ENCODE measurements around the gene TGFA.

TGFA gene

DNA sequence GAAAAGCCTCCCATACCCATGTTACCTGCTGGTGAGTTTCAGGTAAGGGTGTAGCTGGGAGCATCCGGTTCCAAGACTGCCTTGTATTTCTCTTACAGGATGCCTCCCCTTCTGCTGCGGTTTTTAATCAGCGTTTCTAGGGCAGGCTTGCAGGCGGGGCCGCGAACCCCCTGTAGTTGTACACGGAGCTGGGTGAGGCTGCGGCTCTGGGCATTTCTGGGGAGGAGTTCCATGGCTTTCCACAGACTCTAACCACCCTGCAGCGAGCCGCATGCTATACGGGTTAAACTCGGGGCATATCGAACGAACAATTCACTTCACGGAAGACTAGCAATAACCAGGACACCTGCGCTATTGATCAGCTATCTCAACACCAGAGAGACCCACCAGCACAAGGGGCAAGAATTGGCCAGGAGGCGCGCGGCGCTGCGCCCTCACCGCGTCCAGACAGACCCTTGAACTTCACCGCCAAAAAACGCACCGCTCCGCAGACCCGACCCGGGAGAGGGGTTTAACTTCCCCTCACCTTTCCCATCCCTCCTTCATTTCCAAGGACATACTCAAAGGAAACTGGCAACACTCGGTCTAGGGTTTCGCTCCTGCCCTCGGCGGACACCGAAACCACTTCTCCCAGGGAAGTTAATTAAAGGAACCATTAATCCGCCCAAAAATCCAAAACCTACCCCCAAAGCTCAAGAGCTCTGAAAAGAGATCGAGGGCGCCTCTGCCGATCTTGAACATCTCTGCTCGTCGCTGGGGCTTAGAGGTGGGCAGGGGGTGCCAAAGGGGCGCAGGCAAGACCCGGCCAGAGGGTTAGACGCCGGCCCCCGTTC is 909 bp downstream of the TGFA start:
- DNase-seq: no peak

DNA sequence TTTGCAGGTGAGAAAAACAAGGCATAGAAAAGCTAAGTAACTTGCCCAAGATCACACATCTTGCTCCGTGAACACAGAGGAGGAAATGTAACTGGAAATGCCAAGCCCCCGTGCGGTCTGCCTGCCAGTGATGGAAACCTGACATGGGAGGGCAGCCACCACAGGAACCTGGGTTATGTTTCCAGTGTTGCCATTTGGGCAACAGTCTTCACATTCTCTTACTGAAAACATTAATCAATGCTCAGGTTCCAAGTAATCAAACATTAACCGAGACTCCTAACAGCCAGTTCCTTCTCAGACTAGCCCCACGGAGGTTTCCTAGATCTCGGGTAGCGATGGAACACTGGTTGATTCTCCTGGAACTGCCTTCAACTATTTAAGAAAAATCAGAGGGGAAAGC is 2.5 kb downstream of the TGFA start:
- no peak for DNase-seq

DNA sequence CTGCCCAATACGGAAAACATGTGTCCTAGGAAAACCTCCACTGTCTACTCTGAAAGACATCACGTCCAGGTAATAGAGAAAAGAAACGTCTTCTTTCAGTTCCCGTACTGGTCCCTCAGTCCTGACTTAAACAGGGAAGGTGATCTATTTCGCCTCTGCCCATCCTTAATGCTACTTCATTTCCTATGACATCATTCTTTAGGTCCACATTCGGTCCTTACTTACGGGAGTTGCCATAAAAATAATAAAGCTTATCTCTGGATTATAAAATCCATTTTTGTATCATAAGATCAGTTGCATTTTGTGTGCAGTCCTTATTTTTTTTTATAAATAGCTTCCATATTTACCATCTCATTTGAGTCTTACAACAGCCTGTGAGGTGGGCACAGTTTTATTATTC is 3.7 kb downstream of the TGFA start:
- no peak for DNase-seq

DNA sequence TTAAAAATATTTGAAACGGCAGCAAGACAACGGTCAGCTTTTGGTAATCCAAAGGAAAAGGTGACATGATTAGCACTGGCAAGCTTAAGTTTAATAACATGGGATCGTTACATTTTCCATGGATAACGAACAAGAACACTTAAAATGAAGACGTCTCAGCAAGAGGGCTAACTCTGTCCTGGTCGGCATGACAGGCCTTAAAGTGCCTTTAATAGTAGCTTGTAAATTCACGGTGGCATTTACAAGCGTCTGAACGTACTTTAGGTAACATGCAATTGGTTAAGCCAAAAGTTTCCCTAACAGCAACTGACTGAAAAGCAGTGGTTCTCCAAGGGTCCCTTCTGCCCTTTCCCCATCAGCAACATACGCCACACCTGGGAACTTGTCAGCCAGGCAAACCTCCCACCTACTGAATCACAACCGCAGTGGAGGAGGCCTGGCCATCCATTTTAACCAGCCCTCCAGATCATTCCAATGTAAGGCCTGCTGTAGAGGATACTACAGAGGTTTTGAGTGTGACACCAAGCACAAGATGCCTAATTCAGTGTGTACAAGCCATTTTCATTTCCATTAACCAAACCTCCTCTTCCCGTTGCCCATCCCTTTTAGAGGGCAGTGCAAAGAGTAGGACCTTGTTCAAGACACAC is 4.4 kb downstream of the TGFA start:
- no peak for DNase-seq

DNA sequence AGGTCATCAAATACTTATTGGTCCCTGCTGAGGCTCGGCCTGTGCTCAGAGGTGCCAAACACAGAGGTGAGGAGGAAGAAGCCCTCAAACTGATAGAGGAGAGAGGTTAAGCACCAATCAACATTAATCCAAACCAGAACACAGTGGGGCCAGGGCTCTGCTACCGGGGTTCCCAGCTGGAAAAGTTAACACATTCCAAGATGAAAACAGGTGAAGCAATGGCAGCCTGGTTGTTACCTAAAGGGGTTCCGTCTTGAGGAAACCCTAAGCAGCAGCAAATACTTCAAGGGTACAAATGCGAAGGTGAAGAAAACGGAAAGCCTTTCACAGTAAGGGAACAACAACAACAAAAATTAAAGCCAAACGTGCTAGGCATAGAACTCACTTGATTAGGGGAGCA is 5.4 kb downstream of the TGFA start:
- DNase-seq: no peak

DNA sequence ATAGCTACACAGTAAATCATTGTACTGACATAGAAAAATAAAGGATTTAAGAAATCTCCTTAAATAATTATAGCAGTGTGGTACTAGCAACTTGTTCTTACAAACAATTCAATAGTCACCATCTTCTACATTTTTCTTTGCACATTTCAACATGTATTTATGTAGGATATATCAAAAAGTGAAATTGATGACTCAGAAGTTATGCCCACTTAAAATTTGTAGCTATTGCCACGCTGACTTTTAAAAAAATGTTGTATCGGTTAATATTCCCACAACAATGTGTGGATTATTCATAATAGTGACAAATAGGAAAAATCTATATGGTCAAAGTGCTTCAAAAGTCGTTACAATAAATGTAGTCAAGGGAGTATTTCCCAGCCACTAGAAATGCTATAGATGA is 6.7 kb downstream of the TGFA start:
- no peak for DNase-seq

DNA sequence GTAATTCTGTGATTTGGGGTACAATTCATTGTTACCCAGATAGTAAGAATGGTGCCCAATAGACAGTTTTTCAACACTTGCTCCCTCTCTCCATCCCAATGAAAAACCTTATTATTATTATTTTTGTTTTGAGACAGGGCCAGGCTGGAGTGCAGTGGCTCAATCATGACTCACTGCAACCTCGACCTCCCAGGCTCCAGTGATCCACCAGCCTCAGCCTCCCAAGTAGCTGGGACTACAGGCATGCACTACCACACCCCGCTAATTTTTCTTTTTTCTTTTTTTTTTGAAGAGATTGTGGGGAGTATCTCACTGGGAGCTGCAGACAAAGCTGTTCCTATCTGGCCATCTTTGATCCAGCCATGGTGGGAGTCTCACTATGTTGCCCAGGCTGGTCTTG is 7.2 kb downstream of the TGFA start:
- DNase-seq: no peak

DNA sequence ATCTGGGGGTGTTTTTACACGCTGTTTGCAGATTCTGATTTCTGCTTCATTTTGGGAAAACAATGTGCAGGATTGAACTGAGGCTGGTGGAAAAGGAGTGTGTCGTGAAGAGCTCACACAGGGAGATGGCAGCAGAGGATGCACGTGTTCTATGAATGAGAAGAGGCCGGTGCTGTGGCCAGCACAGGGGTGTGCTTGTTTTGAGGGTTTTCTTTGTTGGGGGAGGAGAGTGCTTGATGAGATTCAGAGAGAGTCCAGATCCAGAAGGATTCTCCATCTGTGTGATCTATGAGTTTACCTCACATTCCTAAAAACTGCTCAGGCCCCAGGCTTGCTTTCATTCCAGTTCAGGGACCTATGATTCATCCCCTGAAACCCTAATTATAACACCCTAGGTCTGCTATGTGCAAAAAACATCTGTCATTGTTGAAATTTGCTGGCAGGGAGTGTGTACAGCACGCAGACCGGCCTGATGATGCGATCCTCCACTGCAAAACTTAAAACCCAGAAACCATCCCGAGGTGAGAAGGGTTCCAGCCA is 12.1 kb downstream of the TGFA start:
- no peak for DNase-seq

DNA sequence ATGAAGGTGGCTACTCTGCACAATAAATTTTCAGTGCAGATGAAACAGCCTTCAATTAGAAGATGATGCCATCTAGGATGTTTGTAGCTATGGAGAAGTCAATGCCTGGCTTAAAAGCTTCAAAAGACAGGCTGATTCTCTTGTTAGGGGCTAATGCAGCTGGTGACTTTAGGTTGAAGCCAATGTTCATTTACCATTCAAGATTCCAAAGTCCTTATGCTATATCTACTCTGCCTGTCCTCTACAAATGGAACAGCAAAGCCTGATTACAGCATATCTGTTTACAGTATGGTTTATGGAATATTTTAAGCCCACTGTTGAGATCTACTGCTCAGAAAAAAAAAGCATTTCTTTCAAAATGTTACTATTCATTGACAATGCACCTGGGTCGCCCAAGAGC is 15.8 kb downstream of the TGFA start:
- no peak for DNase-seq

DNA sequence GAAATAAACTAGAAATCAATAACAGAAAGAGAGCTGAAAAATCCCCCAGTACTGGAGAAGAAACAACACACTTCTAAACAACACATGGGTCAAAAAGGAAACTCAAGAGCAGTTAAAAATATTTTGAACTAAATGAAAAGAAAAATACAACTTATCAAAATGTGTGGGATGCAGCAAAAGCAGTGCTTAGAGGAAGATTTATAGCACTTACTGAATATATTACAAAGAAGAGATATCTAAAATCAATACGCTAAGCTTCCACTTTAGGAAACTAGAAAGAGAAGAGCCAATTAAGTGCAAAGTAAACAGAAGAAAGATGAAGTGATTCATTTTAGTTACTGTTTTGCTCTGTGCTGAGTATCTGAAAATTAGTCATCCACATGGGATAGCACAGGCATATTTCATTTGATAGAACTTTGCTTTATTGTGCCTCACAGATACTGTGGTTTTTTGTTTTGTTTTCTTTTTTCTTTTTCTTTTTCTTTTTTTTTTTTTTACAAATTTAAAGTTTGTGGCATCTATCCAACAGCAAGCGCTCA is 17.0 kb downstream of the TGFA start:
- DNase-seq: no peak

DNA sequence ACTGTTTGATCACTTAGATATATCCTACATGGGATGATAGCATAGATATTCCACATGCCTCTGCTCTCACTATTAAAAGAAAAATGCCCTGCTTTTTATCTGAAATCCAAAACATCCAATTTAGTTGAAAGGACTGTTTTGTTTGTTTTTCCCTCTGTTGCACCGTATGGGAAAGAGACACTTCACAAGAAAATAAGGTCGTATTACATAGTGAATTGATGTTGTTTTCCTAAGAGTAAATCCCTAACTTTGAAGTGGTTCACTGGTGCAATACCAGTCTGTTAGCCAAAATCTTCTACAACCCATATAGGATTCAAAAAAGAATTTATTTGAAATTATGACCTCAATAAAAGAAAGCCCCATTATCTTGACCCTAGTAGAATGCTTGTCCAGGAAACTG is 18.1 kb downstream of the TGFA start:
- DNase-seq: no peak

DNA sequence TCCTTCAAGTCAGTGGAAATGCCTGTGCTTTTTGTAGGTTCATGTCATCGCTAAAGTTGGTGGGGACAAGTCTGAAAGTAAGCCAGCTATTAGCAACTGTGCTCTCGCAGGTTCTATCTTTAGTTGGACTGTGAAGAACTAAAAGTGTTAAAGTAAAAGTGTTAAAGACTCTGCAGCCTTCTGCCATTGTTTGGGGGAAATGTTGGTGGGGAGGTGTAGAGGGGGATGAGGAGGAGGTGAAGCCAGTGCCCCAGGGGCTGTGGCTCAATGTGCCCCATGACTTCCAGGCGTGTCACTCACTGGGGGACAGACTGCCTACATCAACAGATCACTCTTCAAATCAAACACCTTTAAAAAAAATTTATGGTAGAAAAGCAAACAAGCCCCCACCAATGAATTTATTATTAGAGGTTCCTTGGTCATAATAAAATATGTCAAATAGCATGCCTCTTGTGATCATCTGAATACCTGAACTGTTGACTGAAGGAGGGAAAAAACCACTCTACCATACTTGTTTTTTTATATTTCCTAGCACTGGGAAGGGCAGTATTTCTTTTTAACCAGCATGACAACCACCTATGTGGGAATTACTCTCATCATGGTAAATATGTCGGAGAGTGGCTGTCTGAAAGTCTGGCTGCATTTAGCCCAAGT is 19.3 kb downstream of the TGFA start:
- DNase-seq: no peak

DNA sequence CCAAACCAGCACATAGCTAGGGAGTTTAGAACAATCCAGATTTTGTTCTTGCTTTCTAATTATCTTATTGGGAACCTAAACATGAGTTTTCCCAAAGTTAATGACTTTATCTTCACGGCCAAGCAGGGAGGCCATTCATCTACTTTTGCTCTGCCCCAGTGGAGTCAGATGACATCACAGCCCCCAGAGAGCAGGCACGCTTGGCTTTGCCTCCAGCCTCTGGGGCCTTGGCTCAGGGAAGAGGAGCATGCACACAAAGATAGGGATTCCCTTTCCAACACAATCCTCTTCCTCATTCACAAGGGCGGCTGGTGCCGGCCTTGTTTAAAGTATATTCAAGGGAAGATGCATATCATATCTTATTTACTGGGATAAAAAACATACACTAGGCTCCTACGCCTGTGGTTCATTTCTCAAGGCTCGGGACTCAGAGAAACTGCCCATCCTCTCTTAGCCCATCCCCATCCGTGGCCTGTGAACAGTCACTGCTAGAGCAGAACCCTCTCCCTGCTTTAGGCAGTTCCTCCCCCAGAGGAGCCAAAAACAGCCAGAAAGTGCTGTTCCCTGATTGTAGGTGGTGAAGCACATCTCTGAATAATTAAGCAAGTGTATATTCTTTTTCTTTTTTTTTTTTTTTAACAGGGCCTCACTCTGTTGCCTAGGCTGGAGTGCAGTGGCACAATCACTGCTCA is 21.2 kb downstream of the TGFA start:
- no peak for DNase-seq

DNA sequence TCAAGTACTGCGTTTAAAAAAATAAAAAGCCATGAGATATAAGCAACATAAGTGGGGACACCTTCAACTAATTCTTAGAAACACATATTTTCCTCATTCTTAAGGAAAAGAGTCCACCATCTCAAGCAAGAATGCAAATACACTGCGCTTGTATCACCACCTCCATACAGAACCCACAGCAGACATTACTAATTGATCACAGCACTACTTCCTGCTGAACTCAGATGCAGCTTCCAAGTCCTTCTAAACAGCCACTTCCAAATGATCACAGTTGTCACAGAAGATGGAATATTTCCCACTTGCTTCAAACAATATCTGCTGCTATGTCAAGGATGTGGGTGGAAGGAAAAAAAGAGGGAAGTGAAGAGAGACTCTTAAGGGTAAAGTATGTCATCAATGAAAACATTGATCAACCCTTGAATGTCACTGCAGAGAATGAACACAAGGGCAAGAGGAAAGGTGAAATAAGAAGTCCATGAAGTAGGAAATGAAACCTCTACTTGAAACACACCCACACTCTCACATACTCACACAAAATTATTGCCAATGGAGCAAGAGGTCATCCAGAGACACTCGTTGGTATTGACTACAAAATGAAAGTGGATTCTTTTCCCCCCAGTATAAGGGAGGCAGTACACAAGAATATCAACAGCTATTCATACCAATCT is 22.1 kb downstream of the TGFA start:
- no peak for DNase-seq

DNA sequence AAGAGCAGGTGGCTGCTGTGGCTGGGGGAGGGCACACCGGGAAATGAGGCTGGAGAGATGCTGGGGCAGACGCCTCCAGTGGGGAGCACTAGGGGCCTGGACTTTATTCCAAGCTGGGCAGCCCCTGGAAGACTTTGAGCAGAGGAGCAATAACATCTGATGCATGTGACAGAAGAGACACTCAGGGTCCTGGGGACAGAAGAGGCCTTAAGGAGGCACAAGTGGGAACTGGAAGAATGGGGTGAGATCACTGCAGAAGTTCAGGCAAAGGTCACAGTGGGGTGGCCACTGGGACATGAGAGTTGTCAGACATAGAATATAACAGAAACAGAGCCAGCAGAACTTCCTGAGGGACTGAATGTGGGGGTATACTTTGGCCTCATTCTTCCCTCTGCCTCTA is 24.0 kb downstream of the TGFA start:
- DNase-seq: no peak

DNA sequence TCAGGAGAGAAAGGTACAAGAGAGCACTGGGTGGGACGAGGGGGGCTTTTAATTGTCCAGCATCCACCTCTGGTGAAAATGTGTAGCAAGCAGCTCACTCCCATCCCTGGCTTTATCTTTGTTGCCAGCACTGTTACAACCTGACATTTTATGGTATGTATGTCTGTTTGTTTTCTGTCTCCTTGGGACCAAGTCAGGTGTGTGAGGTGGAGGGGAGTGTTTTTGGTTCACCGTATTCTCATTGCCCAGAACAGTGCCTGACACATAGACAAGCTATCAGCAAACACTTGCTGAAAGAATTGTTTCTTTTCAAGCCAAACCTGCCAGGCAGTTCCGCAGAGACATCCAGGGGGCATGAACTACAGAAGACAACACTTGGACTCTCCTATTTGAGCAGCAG is 24.7 kb downstream of the TGFA start:
- no peak for DNase-seq

DNA sequence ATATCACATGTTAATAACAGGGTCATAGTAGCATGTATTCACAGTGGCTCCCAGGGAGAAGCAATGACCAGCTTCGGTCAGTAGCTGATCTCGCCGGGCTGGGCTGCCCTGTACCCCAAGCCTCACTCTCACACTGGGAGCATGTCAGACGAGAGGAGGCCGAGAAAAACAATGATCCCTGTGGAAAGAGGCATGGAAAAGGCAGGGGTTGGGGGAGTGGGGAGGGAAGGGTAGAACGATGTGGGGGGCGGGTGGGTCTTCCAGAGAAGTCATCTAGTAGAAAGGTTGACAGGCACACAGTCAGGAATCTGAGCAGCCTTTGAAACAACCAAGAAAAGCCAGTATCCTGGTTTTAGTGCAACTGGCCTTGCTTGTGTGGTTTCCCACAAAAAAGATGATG is 25.4 kb downstream of the TGFA start:
- DNase-seq: no peak

DNA sequence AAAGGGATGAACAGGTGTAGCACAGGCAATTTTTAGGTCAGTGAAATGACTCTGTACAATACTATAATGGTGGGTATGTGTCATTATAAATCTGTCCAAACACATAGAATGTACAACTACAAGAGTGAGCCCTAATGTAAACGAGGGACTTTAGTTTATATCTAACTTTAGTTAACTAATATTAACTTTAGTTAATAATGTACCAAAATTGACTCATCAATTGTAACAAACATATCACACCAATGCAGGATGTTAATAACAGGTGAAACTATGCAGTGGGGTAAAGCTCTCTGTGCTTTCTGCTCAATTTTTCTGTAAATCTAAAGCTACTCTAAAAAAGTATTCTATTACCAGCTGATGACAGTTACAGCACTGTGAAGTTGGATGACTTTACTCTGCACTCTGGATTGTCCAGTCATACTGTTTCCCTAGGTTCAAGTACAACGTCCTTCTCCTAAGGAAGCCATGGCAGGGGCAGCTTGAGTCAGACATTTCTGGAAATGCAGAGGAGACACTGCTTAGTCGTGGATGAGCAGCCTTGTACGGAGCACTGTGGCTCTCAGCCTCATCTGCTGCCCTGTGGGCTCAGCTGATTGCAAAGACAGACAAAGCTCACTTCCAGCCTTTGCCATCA is 26.1 kb downstream of the TGFA start:
- no peak for DNase-seq

DNA sequence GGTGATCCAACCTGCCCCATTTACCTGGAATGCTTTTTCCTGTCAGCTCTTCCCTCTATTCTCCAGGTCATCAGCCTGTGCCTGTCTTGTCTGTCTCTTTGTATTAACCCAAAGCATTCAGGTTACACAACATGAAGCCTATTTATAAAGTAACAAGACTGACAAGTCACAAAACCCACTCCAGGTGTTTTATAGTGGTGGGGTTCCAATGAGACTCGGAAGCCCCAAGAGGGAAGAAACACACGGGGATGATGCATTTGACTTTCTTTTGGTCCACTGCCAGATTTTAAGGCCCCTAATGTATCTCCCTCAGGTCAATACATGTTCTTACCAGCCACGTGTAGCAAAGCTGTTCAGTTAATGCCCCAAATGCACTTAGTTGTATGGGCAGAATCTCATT is 27.5 kb downstream of the TGFA start:
- DNase-seq: no peak

DNA sequence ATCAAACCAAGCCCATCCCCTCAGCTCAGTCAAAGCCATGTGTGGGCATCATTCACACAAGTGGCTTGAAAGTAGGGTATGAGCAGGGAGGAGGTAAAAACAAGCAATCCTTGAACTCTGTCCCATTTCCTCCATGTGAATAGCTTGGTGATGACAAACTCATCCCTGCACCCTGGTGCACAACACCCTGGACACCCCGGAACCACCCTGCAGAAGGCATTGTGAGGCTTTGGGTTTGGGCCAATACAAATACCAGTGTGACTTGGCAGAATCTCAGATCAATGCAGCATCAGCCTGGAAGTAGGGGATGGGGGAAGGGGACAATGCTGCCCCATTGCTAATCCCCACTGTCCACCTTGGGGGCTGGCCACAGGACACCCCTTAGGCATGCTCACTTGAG is 28.6 kb downstream of the TGFA start:
- DNase-seq: no peak

DNA sequence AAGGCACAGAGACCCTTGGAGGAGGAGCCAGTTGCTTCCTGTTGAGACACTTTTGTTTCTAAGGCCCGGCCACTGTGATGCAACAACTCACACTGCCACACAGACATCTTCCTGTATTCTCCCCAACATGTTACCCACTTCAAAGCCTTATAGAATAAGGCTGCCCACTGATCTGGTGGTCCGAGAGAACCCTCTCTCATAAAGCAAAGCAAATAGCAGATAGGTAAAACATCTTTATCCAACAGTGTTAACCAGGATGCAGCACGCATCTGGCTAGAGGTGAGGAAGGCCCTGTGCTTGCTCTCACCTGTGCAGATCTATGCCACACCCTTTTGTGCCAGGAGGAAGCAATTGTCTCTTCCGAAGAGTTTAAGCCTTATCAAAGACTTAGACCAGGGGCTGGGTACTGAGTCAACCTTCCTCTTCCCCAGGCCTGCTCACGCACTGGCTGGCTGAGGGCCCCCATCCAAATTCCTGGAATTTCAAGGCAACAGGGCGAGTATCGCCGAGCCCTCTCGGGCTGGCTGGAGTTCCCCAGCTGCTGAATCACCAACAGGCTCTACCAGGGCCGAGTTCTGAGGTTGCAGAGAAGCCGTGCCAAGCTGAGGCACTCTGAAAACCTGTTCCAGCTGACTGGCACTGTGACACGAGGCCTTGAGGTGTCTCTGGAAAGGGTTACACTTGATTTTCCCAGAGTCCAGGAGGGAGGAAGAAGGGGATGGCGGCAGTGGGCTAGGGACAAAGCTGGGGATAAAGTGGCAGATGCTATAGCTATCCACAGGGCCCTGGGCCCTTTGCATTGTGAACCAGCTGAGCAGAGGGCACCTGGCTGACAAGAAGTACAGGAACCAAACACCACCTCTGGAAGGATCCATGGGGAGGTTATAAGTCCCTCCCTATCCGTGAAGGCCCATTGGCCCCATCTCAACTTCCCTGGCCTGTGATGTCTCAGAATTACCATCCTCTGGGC is 29.3 kb downstream of the TGFA start:
- no peak for DNase-seq
